Panc1 (cell line): Measurements from ENCODE around the gene DUSP18. TPM values are rescaled to one million over a fixed set of nuclear protein-coding genes. Genes with fewer than 3 reads are reported as not detected.

Experiments used
- ATAC-seq: fragments of 200-7000 bp; cut with Tn5 transposase; 2 replicates; pipeline ENCODE4 v1.9.1; 2020; ENCODE audit warnings: mild to moderate bottlenecking, moderate library complexity
- BruUV-seq: library from RNA; stranded (reverse); fragments of 400-500 nt; replicated peaks from 2 replicates; lab custom pipeline; 2021; lab: Mats Ljungman, UMichigan
- CTCF ChIA-PET: fragments of 300-600 bp; sonication (Branson Sonifier 250); formaldehyde crosslinking; loops from one replicate; lab custom pipeline; 2022; ENCODE audit warnings: antibody characterized with exemption; lab: Charles Lee
- POLR2A ChIA-PET: fragments of 300-600 bp; sonication (Branson Sonifier 250); formaldehyde crosslinking; loops from one replicate; lab custom pipeline; 2022; ENCODE audit warnings: antibody characterized with exemption; lab: Charles Lee
- DNase-seq: peaks from one replicate; pipeline ENCODE4 v3.0.0-alpha.2; 2010; ENCODE audit warnings: low read depth, low spot score
- H3K27ac ChIP-seq: 2 replicates; pipeline ENCODE4 v1.5.1; 2011; ENCODE audit warnings: mild to moderate bottlenecking, low read length, inconsistent platforms
- H3K27me3 ChIP-seq: fragments of 200-500 bp; sonication (Bioruptor generic); 2 replicates; pipeline ENCODE4 v1.6.0; 2014; ENCODE audit warnings: low read length, inconsistent platforms; ENCODE audit not compliant: control insufficient read depth, insufficient read depth
- H3K36me3 ChIP-seq: fragments of 200-500 bp; sonication (Bioruptor generic); 2 replicates; pipeline ENCODE4 v1.5.1; 2014; ENCODE audit warnings: inconsistent platforms, mild to moderate bottlenecking, low read length, moderate library complexity; ENCODE audit not compliant: control insufficient read depth, insufficient read depth
- H3K4me1 ChIP-seq: 2 replicates; pipeline ENCODE4 v1.5.1; 2011; ENCODE audit warnings: inconsistent platforms, mild to moderate bottlenecking, low read length, moderate library complexity; ENCODE audit not compliant: control insufficient read depth, insufficient read depth
- H3K4me3 ChIP-seq, 2 experiments: 2 replicates each; pipeline ENCODE4 v1.5.1; 2011 to 2012; ENCODE audit warnings: low read depth in 2 of 2, low read length in 2 of 2, mild to moderate bottlenecking in 2 of 2, inconsistent platforms in 1 of 2, moderate library complexity in 1 of 2
- H3K9me3 ChIP-seq: fragments of 200-500 bp; sonication (Bioruptor generic); 2 replicates; pipeline ENCODE4 v1.5.1; 2014; ENCODE audit warnings: low read depth, mild to moderate bottlenecking, inconsistent platforms, low read length, moderate library complexity; ENCODE audit not compliant: control insufficient read depth, insufficient read depth
- CTCF ChIP-seq: fragments of 450-650 bp; IDR thresholded peaks from 2 replicates; pipeline ENCODE4 v1.5.1; 2017; ENCODE audit warnings: mild to moderate bottlenecking
- POLR2AphosphoS5 ChIP-seq: IDR thresholded peaks from 2 replicates; pipeline ENCODE4 v1.6.1; 2012; ENCODE audit warnings: mild to moderate bottlenecking, low read depth, low read length, moderate library complexity
- REST ChIP-seq, 2 experiments: IDR thresholded peaks; 2 replicates each; pipeline ENCODE4 v1.6.1; 2011 to 2012; ENCODE audit warnings: low read depth in 2 of 2, control low read depth in 1 of 2, low read length in 1 of 2, mild to moderate bottlenecking in 1 of 2, moderate library complexity in 1 of 2; ENCODE audit not compliant: insufficient read depth in 1 of 2
- SIN3A ChIP-seq: IDR thresholded peaks from 2 replicates; pipeline ENCODE4 v1.6.1; 2012; ENCODE audit warnings: low read depth, mild to moderate bottlenecking, low read length, moderate library complexity, borderline replicate concordance; ENCODE audit not compliant: insufficient read depth
- TCF7L2 ChIP-seq: IDR thresholded peaks from 2 replicates; pipeline ENCODE4 v1.6.1; 2011; ENCODE audit warnings: mild to moderate bottlenecking, low read depth, low read length, inconsistent platforms
- in situ Hi-C: cut with HindIII; loops from 2 replicates; pipeline ENCODE4 v1.10.0; 2016; ENCODE audit warnings: low sequenced_read_pairs, low pct_unique_long_range_greater_than_20kb
- intact Hi-C: fragments of 100-400 bp; cut with micrococcal nuclease; formaldehyde crosslinking; loops from one replicate; pipeline ENCODE4 v1.10.0; 2022; ENCODE audit not compliant: unreplicated experiment
- total RNA-seq: library from RNA; stranded (reverse); gene quantifications from one replicate; pipeline ENCODE4 v1.2.1, GENCODE V29; 2021; ENCODE audit not compliant: unreplicated experiment

DUSP18 gene
- total RNA-seq, 1 experiment from 2014 or later: 15.4 TPM

GRCh38 chr22:30662040-30662439 is 5.6 kb downstream of the DUSP18 start:
- CTCF ChIA-PET: no interaction called here
- ATAC-seq (no peak), DNase-seq (no peak)
- Histone ChIP-seq H3K27me3 (no peaks in the 10 kb centered on the region), H3K4me1 (no peaks in the 10 kb centered on the region), H3K36me3 (peaks cover 4% of the 10 kb centered on the region), H3K4me3 (no peak overlapping the region), H3K27ac (no peak overlapping the region), H3K9me3 (no peaks in the 10 kb centered on the region)
- BruUV-seq: no TSS peak
- POLR2A ChIA-PET: no interaction called here
- no peak for TF ChIP-seq REST (IDR thresholded peaks at IDR 0.05; ENCODE audit: insufficient read depth in 1 of 2, low read depth in 2 of 2, low read length in 1 of 2)
- TF ChIP-seq POLR2AphosphoS5: no peak
- TF ChIP-seq CTCF: no peak
- no peak for TF ChIP-seq SIN3A
- TF ChIP-seq TCF7L2: no peak
- intact Hi-C loops (no loop called here), in situ Hi-C loops (no loop called here)

- no peak for ATAC-seq
- Histone ChIP-seq H3K36me3 (no peaks in the 10 kb centered on the region), H3K4me1 (no peaks in the 10 kb centered on the region), H3K27me3 (no peaks in the 10 kb centered on the region), H3K27ac (no peak overlapping the region), H3K9me3 (no peaks in the 10 kb centered on the region), H3K4me3 (no peak overlapping the region)
- BruUV-seq: no TSS peak
- TF ChIP-seq SIN3A (no peak), TCF7L2 (no peak), CTCF (no peak), REST (IDR thresholded peaks at IDR 0.05; ENCODE audit: insufficient read depth in 1 of 2, low read depth in 2 of 2, low read length in 1 of 2) (no peak), POLR2AphosphoS5 (no peak)
- no peak for DNase-seq
- in situ Hi-C loops (no loop called here), intact Hi-C loops (no loop called here)
- ChIA-PET CTCF (no interaction called here), POLR2A (interaction anchor here (0.6 kb wide), 1 partner anchor 271 kb away, joined by 4 read pairs; no protein-coding TSS in a partner anchor)
Measured at GRCh38 chr22:30655532-30655931, 12.1 kb downstream of the DUSP18 start.
